K562 (cell line): ENCODE data around the gene LGALS7B. TPM values are rescaled to one million over a fixed set of nuclear protein-coding genes. Genes with fewer than 3 reads are reported as not detected.
"Not testable (repeated sequence)": the region's sequence is repeated elsewhere in the genome, so short reads cannot be mapped to it uniquely, and the experiment has no call there.

Source experiments
- ATAC-seq: fragments of 200-7000 bp; cut with Tn5 transposase; 3 replicates; pipeline ENCODE4 v1.9.1; 2020; ENCODE audit warnings: moderate library complexity
- BruUV-seq: library from RNA; stranded (reverse); fragments of 400-500 nt; replicated peaks from 2 replicates; lab custom pipeline; 2021; lab: Mats Ljungman, UMichigan
- CTCF ChIA-PET: fragments of 300-600 bp; formaldehyde crosslinking; extraction: SDS; loops from one replicate; lab custom pipeline; 2021; ENCODE audit warnings: low intra/inter-chr PET ratio; lab: Yijun Ruan, JAX
- POLR2A ChIA-PET: fragments of 300-600, 350-650 bp; sonication (Branson Sonifier 250); formaldehyde crosslinking; extraction: SDS; loops from one replicate; lab custom pipeline; 2021; ENCODE audit warnings: antibody characterized with exemption, inconsistent platforms; lab: Yijun Ruan, JAX
- DNase-seq, 4 experiments: peaks; one replicate each; pipeline versions ENCODE4 v3.0.0 to v3.0.0-alpha.2; 2011 to 2018; ENCODE audit warnings: low spot score in 3 of 4, mixed read lengths in 3 of 4; ENCODE audit errors: extremely low read depth in 1 of 4
- FAIRE-seq: peaks from 2 replicates; lab custom pipeline; 2011; peaks lifted over from hg19 to GRCh38; lab: Jason Lieb, UNC
- H2AFZ ChIP-seq: 2 replicates; pipeline ENCODE4 v1.6.0; 2011; ENCODE audit warnings: low read depth, low read length, control low read depth, inconsistent platforms
- H3K27ac ChIP-seq: fragments of 200-600 bp; 3 replicates; pipeline ENCODE4 v1.8.0; 2011; ENCODE audit warnings: low read depth, mild to moderate bottlenecking, control low read depth, inconsistent platforms, low read length, moderate library complexity, mixed read lengths; ENCODE audit errors: extremely low read depth
- H3K27me3 ChIP-seq, 2 experiments: fragments of 300-600 bp in 1 of 2; 2 replicates in 1 of 2; 3 replicates in 1 of 2; pipeline versions ENCODE4 v1.6.0 to v1.8.0; 2011; ENCODE audit warnings: inconsistent platforms in 2 of 2, low read length in 2 of 2, mild to moderate bottlenecking in 1 of 2, mixed read lengths in 1 of 2, moderate library complexity in 1 of 2; ENCODE audit not compliant: control insufficient read depth in 2 of 2, insufficient read depth in 2 of 2
- H3K36me3 ChIP-seq: fragments of 300-600 bp; 3 replicates; pipeline ENCODE4 v1.8.0; 2011; ENCODE audit warnings: mild to moderate bottlenecking, low read length, inconsistent platforms; ENCODE audit not compliant: control insufficient read depth, insufficient read depth
- H3K4me1 ChIP-seq, 2 experiments: fragments of 200-600 bp in 1 of 2; replicated peaks in 1 of 2; 2 replicates in 1 of 2; 3 replicates in 1 of 2; pipeline versions ENCODE4 v1.5.1 to v1.8.0; 2011; ENCODE audit warnings: inconsistent platforms in 2 of 2, low read length in 2 of 2, mild to moderate bottlenecking in 1 of 2, mixed read lengths in 1 of 2, moderate library complexity in 1 of 2; ENCODE audit not compliant: control insufficient read depth in 2 of 2, insufficient read depth in 2 of 2
- H3K4me2 ChIP-seq: 2 replicates; pipeline ENCODE4 v1.6.1; 2011; ENCODE audit warnings: low read length, control low read depth, inconsistent platforms, mixed read lengths; ENCODE audit not compliant: insufficient read depth
- H3K4me3 ChIP-seq: fragments of 200-600 bp; sonication (generic), shearing (Covaris generic); 2 replicates; pipeline ENCODE4 v1.5.1; 2016; ENCODE audit warnings: control low read depth, inconsistent platforms
- H3K79me2 ChIP-seq: fragments of 200-600 bp; 3 replicates; pipeline ENCODE4 v1.8.0; 2011; ENCODE audit warnings: low read length, inconsistent platforms; ENCODE audit not compliant: control insufficient read depth, insufficient read depth
- H3K9ac ChIP-seq, 2 experiments: 2 replicates each; pipeline versions ENCODE4 v1.6.0 to v1.6.1; 2011; ENCODE audit warnings: low read depth in 2 of 2, low read length in 2 of 2, control low read depth in 1 of 2, inconsistent platforms in 1 of 2, mild to moderate bottlenecking in 1 of 2, mixed read lengths in 1 of 2; ENCODE audit not compliant: insufficient read depth in 1 of 2
- H3K9me1 ChIP-seq: one replicate; pipeline ENCODE4 v1.6.0; 2011; ENCODE audit warnings: inconsistent platforms, mild to moderate bottlenecking, low read length, moderate library complexity; ENCODE audit not compliant: control insufficient read depth, insufficient read depth
- H3K9me3 ChIP-seq: replicated peaks from 2 replicates; pipeline ENCODE4 v1.5.1; 2011; ENCODE audit warnings: low read depth, low read length, inconsistent platforms; ENCODE audit not compliant: control insufficient read depth, insufficient read depth
- H4K20me1 ChIP-seq: replicated peaks from 2 replicates; pipeline ENCODE4 v1.6.1; 2011; ENCODE audit warnings: low read length, inconsistent platforms, mixed read lengths; ENCODE audit not compliant: control insufficient read depth, insufficient read depth
- ARNT ChIP-seq, 2 experiments: fragments of 450-650 bp; IDR thresholded peaks; 2 replicates each; pipeline ENCODE4 v1.6.1; 2016; ENCODE audit warnings: mild to moderate bottlenecking in 1 of 2
- ETS2 ChIP-seq: IDR thresholded peaks from 2 replicates; pipeline ENCODE4 v1.6.1; 2016; ENCODE audit warnings: borderline replicate concordance, missing genetic modification characterization, mild to moderate bottlenecking, moderate library complexity, missing compliant biosample characterization; ENCODE audit not compliant: poor library complexity, severe bottlenecking
- GTF2E2 ChIP-seq: fragments of 200-800 bp; sonication (Bioruptor generic); IDR thresholded peaks from 2 replicates; pipeline ENCODE4 v1.6.1; 2016; ENCODE audit warnings: missing genetic modification characterization, missing compliant biosample characterization
- ILK ChIP-seq: fragments of 450-650 bp; IDR thresholded peaks from 2 replicates; pipeline ENCODE4 v1.6.1; 2016; ENCODE audit warnings: missing genetic modification characterization, low read depth, mild to moderate bottlenecking, missing compliant biosample characterization, moderate library complexity, borderline replicate concordance
- ZBTB1 ChIP-seq: sonication (generic); formaldehyde crosslinking; IDR thresholded peaks from 2 replicates; pipeline ENCODE4 v1.8.1; 2023; ENCODE audit warnings: missing genetic modification reagents, low read depth, mild to moderate bottlenecking, borderline replicate concordance
- ZFP1 ChIP-seq: fragments of 450-650 bp; formaldehyde crosslinking; IDR thresholded peaks from 2 replicates; pipeline ENCODE4 v1.4.0; 2020; ENCODE audit warnings: mild to moderate bottlenecking, mixed read lengths
- ZNF316 ChIP-seq: fragments of 450-650 bp; IDR thresholded peaks from 2 replicates; pipeline ENCODE4 v1.6.1; 2016
- ZNF57 ChIP-seq: fragments of 450-650 bp; formaldehyde crosslinking; IDR thresholded peaks from 2 replicates; pipeline ENCODE4 v1.4.0; 2020; ENCODE audit warnings: mild to moderate bottlenecking, moderate library complexity
- WGBS: fragments of 100-300 bp; shearing (Covaris generic); methylation state at CpG from one replicate; pipeline ENCODE4 v1.1.6; 2016; ENCODE audit warnings: low coverage, mixed read lengths; ENCODE audit not compliant: insufficient coverage; ENCODE audit errors: missing lambda C conversion rate; 5-methylcytosine and 5-hydroxymethylcytosine counted together
- in situ Hi-C: fragments of 300-500 bp; cut with MboI; formaldehyde crosslinking; loops from 4 replicates; pipeline ENCODE4 v1.15.0; 2018; ENCODE audit warnings: inconsistent platforms, mixed read lengths
- intact Hi-C: fragments of 100-400 bp; cut with micrococcal nuclease; formaldehyde crosslinking; loops from 2 replicates; pipeline ENCODE4 v1.14.2; 2022
- polyA plus RNA-seq, 8 experiments: library from polyadenylated mRNA; depleted of rRNA in 4 of 8; stranded (reverse) in 5 of 8; unstranded in 3 of 8; fragments of >200 nt; fragmentation: Nextera tagmentation in 2 of 8; fragmentation: Illumina TruSeq in 1 of 8; extraction: Ambion mirVana in 2 of 8; extraction: Trizol in 1 of 8; gene quantifications; 2 replicates each; pipeline versions ENCODE4 v1.2.1 to v1.2.3, GENCODE V29; 2011 to 2014; ENCODE audit warnings: inconsistent platforms in 1 of 8, missing spikeins in 1 of 8
- total RNA-seq, 7 experiments: library from RNA; depleted of rRNA in 6 of 7; stranded (reverse); fragments of >200 nt in 6 of 7; fragmentation: Illumina TruSeq in 2 of 7; extraction: Trizol in 2 of 7; gene quantifications; 2 replicates each; pipeline versions ENCODE4 v1.2.1 to v1.2.3, GENCODE V29; 2011 to 2021; ENCODE audit warnings: low replicate concordance in 1 of 7
- TF ChIP-seq, protein P1 (sequence below): sonication (generic); formaldehyde crosslinking; IDR thresholded peaks from 2 replicates; pipeline ENCODE4 v1.8.0; 2022; ENCODE audit warnings: missing genetic modification reagents, mild to moderate bottlenecking, moderate library complexity, borderline replicate concordance
- TF ChIP-seq, protein P2 (sequence below): sonication (generic); formaldehyde crosslinking; IDR thresholded peaks from 2 replicates; pipeline ENCODE4 v1.4.0; 2020; ENCODE audit warnings: mild to moderate bottlenecking, missing genetic modification reagents
- TF ChIP-seq, protein P3 (sequence below), 3 experiments: fragments of 200-800 bp in 1 of 3; sonication (Bioruptor generic) in 1 of 3; sonication (generic) in 1 of 3; formaldehyde crosslinking in 1 of 3; IDR thresholded peaks; 2 replicates each; pipeline versions ENCODE4 v1.6.1 to v1.8.0; 2016 to 2022; ENCODE audit warnings: mild to moderate bottlenecking in 2 of 3, missing compliant biosample characterization in 2 of 3, missing genetic modification characterization in 2 of 3, missing genetic modification reagents in 1 of 3

LGALS7B gene
- total and polyA plus RNA-seq, 9 of the 15 experiments (the other 6 are each of a cell fraction or from before 2014, with no cell fraction given): not detected

DNA sequence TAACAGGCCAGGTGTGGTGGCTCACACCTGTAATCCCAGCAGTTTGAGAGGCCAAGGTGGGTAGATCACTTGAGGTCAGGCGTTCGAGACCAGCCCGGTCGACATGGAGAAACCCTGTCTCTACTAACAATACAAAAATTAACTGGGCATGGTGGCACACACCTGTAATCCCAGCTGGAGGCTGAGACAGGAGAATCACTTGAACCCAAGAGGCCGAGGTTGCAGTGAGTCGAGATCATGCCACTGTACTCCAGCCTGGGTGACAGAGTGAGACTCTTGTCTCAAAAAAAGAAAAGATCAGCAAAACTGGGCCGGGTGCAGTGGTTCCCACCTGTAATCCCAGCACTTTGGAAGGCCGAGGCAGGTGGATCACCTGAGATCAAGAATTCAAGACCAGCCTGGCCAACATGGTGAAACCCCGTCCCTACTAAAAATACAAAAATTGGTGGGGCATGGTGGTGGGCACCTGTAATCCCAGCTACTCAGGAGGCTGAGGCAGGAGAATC, 27.1 kb upstream of the LGALS7B start:
- DNase-seq, H3K4me1 ChIP-seq, FAIRE-seq, BruUV-seq, H3K27me3 ChIP-seq, H3K27ac ChIP-seq, H3K79me2 ChIP-seq, H3K36me3 ChIP-seq, in situ Hi-C loops, H3K4me2 ChIP-seq, ATAC-seq, H4K20me1 ChIP-seq, H2AFZ ChIP-seq, H3K9me1 ChIP-seq, CTCF ChIA-PET, H3K9me3 ChIP-seq, H3K4me3 ChIP-seq, H3K9ac ChIP-seq, intact Hi-C loops: not testable (repeated sequence)
- POLR2A ChIA-PET: interaction anchor here (0.6 kb wide), 1 partner anchor 82 kb away, joined by 3 read pairs; no protein-coding TSS in a partner anchor
- 62% methylated on average over 9 of the region's 9 CpGs for WGBS
- TF ChIP-seq ZNF316: peak; percentile 37; the same call in 1 of the 2 replicates

DNA sequence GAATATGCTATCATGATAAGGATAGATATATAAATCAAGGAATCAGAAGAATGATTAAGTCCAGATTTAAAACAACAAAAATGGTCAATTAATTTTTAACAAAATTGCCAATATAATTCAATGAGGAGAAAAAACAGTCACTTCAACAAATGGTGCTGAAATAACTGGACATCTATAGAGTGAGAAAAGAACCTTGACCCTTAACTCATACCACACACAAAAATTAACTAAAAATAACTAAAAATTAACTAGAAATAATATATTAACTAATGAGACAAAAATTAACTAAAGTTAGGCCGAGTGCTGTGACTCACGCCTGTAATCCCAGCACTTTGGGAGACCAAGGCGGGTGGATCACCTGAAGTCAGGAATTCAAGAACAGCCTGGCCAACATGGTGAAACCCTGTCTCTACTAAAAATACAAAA, 25.2 kb upstream of the LGALS7B start:
- H2AFZ ChIP-seq: no peak overlapping the region
- H3K9me3 ChIP-seq: no peaks in the 10 kb centered on the region
- H3K9ac ChIP-seq: no peak overlapping the region
- no TSS peak for BruUV-seq
- intact Hi-C loops: no loop called here
- H3K27ac ChIP-seq: no peak overlapping the region
- no peaks in the 10 kb centered on the region; a peak in 1 of 5 replicates for H3K4me1 ChIP-seq
- H3K36me3 ChIP-seq: no peaks in the 10 kb centered on the region
- H3K27me3 ChIP-seq: no peaks in the 10 kb centered on the region
- WGBS: 58% methylated on average over 3 of the region's 3 CpGs
- ChIA-PET CTCF (no interaction called here), POLR2A (no interaction called here)
- H3K4me3 ChIP-seq: no peak overlapping the region
- H3K9me1 ChIP-seq: no peaks in the 10 kb centered on the region
- no peak for FAIRE-seq
- in situ Hi-C loops: no loop called here
- no peak for DNase-seq
- H3K79me2 ChIP-seq: no peaks in the 10 kb centered on the region
- H3K4me2 ChIP-seq: no peak overlapping the region
- H4K20me1 ChIP-seq: no peaks in the 10 kb centered on the region
- no peak for ATAC-seq
- no peak for TF ChIP-seq ZNF57 (CRISPR knock-in tag)
- TF ChIP-seq, protein P1, sequence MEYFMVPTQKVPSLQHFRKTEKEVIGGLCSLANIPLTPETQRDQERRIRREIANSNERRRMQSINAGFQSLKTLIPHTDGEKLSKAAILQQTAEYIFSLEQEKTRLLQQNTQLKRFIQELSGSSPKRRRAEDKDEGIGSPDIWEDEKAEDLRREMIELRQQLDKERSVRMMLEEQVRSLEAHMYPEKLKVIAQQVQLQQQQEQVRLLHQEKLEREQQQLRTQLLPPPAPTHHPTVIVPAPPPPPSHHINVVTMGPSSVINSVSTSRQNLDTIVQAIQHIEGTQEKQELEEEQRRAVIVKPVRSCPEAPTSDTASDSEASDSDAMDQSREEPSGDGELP (CRISPR knock-in tag): no peak
- TF ChIP-seq GTF2E2 (tag): no peak
- TF ChIP-seq ZFP1 (CRISPR knock-in tag): no peak
- TF ChIP-seq ARNT (IDR thresholded peaks at IDR 0.05): no peak
- TF ChIP-seq, protein P2, sequence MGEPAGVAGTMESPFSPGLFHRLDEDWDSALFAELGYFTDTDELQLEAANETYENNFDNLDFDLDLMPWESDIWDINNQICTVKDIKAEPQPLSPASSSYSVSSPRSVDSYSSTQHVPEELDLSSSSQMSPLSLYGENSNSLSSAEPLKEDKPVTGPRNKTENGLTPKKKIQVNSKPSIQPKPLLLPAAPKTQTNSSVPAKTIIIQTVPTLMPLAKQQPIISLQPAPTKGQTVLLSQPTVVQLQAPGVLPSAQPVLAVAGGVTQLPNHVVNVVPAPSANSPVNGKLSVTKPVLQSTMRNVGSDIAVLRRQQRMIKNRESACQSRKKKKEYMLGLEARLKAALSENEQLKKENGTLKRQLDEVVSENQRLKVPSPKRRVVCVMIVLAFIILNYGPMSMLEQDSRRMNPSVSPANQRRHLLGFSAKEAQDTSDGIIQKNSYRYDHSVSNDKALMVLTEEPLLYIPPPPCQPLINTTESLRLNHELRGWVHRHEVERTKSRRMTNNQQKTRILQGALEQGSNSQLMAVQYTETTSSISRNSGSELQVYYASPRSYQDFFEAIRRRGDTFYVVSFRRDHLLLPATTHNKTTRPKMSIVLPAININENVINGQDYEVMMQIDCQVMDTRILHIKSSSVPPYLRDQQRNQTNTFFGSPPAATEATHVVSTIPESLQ (CRISPR knock-in tag): no peak
- TF ChIP-seq, protein P3, sequence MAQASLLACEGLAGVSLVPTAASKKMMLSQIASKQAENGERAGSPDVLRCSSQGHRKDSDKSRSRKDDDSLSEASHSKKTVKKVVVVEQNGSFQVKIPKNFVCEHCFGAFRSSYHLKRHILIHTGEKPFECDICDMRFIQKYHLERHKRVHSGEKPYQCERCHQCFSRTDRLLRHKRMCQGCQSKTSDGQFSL (CRISPR knock-in tag; IDR thresholded peaks at IDR 0.05): no peak
- TF ChIP-seq, protein P3 (tag; IDR thresholded peaks at IDR 0.05): no peak
- no peak for TF ChIP-seq ETS2 (tag)
- no peak for TF ChIP-seq ILK
- no peak for TF ChIP-seq ZBTB1 (CRISPR knock-in tag)
